GM12878 (cell line): ENCODE measurements around the gene ARAF. TPM values are rescaled to one million over a fixed set of nuclear protein-coding genes. Genes with fewer than 3 reads are reported as not detected.
"Not testable (repeated sequence)": the region's sequence is repeated elsewhere in the genome, so short reads cannot be mapped to it uniquely, and the experiment has no call there.

Experiments
- ATAC-seq: fragments of 200-7000 bp; cut with Tn5 transposase; 3 replicates; pipeline ENCODE4 v1.9.1; 2020; ENCODE audit warnings: mild to moderate bottlenecking, moderate library complexity
- BruUV-seq: library from RNA; stranded (reverse); fragments of 400-500 nt; replicated peaks from 2 replicates; lab custom pipeline; 2021; lab: Mats Ljungman, UMichigan
- CTCF ChIA-PET: fragments of 300-600 bp; sonication (Branson Sonifier 250); formaldehyde crosslinking; extraction: SDS; loops from one replicate; lab custom pipeline; 2021; ENCODE audit warnings: inconsistent platforms; lab: Yijun Ruan, JAX
- POLR2A ChIA-PET: fragments of 350-600 bp; formaldehyde crosslinking; extraction: SDS; loops from one replicate; lab custom pipeline; 2021; ENCODE audit warnings: inconsistent platforms; lab: Charles Lee
- RAD21 ChIA-PET: fragments of 300-600 bp; sonication (Branson Sonifier 250); formaldehyde crosslinking; loops from one replicate; lab custom pipeline; 2023; ENCODE audit warnings: antibody characterized with exemption; ENCODE audit not compliant: unreplicated experiment; lab: Charles Lee
- SMC1A ChIA-PET: fragments of 300-600 bp; sonication (Branson Sonifier 250); formaldehyde crosslinking; loops from one replicate; lab custom pipeline; 2023; ENCODE audit not compliant: unreplicated experiment, uncharacterized antibody; lab: Charles Lee
- DNase-seq: peaks from one replicate; pipeline ENCODE4 v3.0.0-alpha.2; 2011; ENCODE audit warnings: low read depth, low spot score
- FAIRE-seq: peaks from 3 replicates; lab custom pipeline; 2011; peaks lifted over from hg19 to GRCh38; lab: Jason Lieb, UNC
- H2AFZ ChIP-seq: 2 replicates; pipeline ENCODE4 v1.6.0; 2011; ENCODE audit warnings: low read depth, low read length, control low read depth; ENCODE audit not compliant: control insufficient read depth
- H3K27ac ChIP-seq: 2 replicates; pipeline ENCODE4 v1.5.1; 2011; ENCODE audit warnings: control low read depth; ENCODE audit not compliant: control insufficient read depth, insufficient read depth
- H3K27me3 ChIP-seq, 2 experiments: replicated peaks in 1 of 2; 2 replicates each; pipeline versions ENCODE4 v1.6.0 to v1.6.1; 2011; ENCODE audit warnings: low read length in 1 of 2; ENCODE audit not compliant: control insufficient read depth in 2 of 2, insufficient read depth in 2 of 2
- H3K36me3 ChIP-seq, 2 experiments: 2 replicates each; pipeline ENCODE4 v1.5.1; 2011; ENCODE audit warnings: low read length in 1 of 2; ENCODE audit not compliant: control insufficient read depth in 2 of 2, insufficient read depth in 2 of 2
- H3K4me1 ChIP-seq: 2 replicates; pipeline ENCODE4 v1.6.1; 2011; ENCODE audit warnings: mild to moderate bottlenecking, low read length, moderate library complexity, mixed read lengths; ENCODE audit not compliant: control insufficient read depth, insufficient read depth
- H3K4me2 ChIP-seq: 2 replicates; pipeline ENCODE4 v1.6.0; 2011; ENCODE audit warnings: control low read depth; ENCODE audit not compliant: control insufficient read depth, insufficient read depth
- H3K4me3 ChIP-seq: fragments of 200-600 bp; sonication (generic); 2 replicates; pipeline ENCODE4 v1.5.1; 2016
- H3K79me2 ChIP-seq: 2 replicates; pipeline ENCODE4 v1.6.0; 2011; ENCODE audit warnings: low read length; ENCODE audit not compliant: control insufficient read depth, insufficient read depth
- H3K9ac ChIP-seq: 2 replicates; pipeline ENCODE4 v1.8.0; 2011; ENCODE audit warnings: low read length, control low read depth, mixed read lengths; ENCODE audit not compliant: control insufficient read depth, insufficient read depth
- H3K9me3 ChIP-seq: replicated peaks from 3 replicates; pipeline ENCODE4 v1.5.1; 2011; ENCODE audit warnings: mild to moderate bottlenecking, low read length; ENCODE audit not compliant: control insufficient read depth, insufficient read depth
- H4K20me1 ChIP-seq: 2 replicates; pipeline ENCODE4 v1.6.0; 2011; ENCODE audit not compliant: control insufficient read depth, insufficient read depth
- BHLHE40 ChIP-seq, 2 experiments: fragments of 450-650 bp in 1 of 2; IDR thresholded peaks; 2 replicates each; pipeline ENCODE4 v1.6.1; 2011 to 2017; ENCODE audit warnings: low read depth in 2 of 2, borderline replicate concordance in 1 of 2, improper control_type of control experiment in 1 of 2, low read length in 1 of 2, mild to moderate bottlenecking in 1 of 2
- IKZF1 ChIP-seq: fragments of 450-650 bp; conservative IDR thresholded peaks from 2 replicates; pipeline ENCODE4 v1.6.1; 2017; ENCODE audit warnings: antibody characterized with exemption, mild to moderate bottlenecking
- NR2C1 ChIP-seq: fragments of 450-650 bp; IDR thresholded peaks from 2 replicates; pipeline ENCODE4 v1.6.1; 2017; ENCODE audit warnings: antibody characterized with exemption, mild to moderate bottlenecking, moderate library complexity
- NR2F1 ChIP-seq: fragments of 450-650 bp; conservative IDR thresholded peaks from 2 replicates; pipeline ENCODE4 v1.6.1; 2017; ENCODE audit warnings: mild to moderate bottlenecking
- YY1 ChIP-seq: IDR thresholded peaks from 2 replicates; pipeline ENCODE4 v1.6.1; 2011; ENCODE audit warnings: low read depth, mild to moderate bottlenecking, low read length
- WGBS: methylation state at CpG from one replicate; pipeline ENCODE4 v1.1.6; 2016; ENCODE audit warnings: low lambda C conversion rate; ENCODE audit not compliant: insufficient replicate concordance, insufficient coverage; ENCODE audit errors: missing lambda C conversion rate; 5-methylcytosine and 5-hydroxymethylcytosine counted together
- in situ Hi-C: fragments of 300-500 bp; cut with MboI; formaldehyde crosslinking; loops from 9 replicates; pipeline ENCODE4 v1.14.3; 2018; ENCODE audit warnings: mixed read lengths
- intact Hi-C: fragments of 100-400 bp; cut with micrococcal nuclease; formaldehyde crosslinking; loops from one replicate; pipeline ENCODE4 v1.14.2; 2022; ENCODE audit not compliant: unreplicated experiment
- polyA plus RNA-seq, 11 experiments: library from polyadenylated mRNA; depleted of rRNA in 4 of 11; unstranded in 6 of 11; stranded (reverse) in 5 of 11; fragments of >200 nt; fragmentation: Nextera tagmentation in 4 of 11; fragmentation: Illumina TruSeq in 1 of 11; extraction: Ambion mirVana in 4 of 11; extraction: Trizol in 1 of 11; gene quantifications; 1 replicate in 1 of 11; 2 replicates in 10 of 11; pipeline versions ENCODE4 v1.2.1 to v1.2.3, GENCODE V29; 2011 to 2016; ENCODE audit warnings: inconsistent platforms in 2 of 11, missing spikeins in 2 of 11, low read depth in 1 of 11
- total RNA-seq, 4 experiments: library from RNA; depleted of rRNA in 3 of 4; stranded (reverse); fragments of >200 nt in 3 of 4; fragmentation: Illumina TruSeq in 1 of 4; extraction: Trizol in 1 of 4; gene quantifications; 2 replicates each; pipeline versions ENCODE4 v1.2.1 to v1.2.3, GENCODE V29; 2013 to 2021

ARAF gene
- total and polyA plus RNA-seq, 10 of the 15 experiments (the other 5 are each of a cell fraction or from before 2014, with no cell fraction given), result 5.0 to 79.2 (median 39.1) TPM

GRCh38 chrX:47512383-47512782 lies 48.6 kb upstream of the ARAF start:
- BruUV-seq, H3K4me1 ChIP-seq, H3K9me3 ChIP-seq, H3K79me2 ChIP-seq, intact Hi-C loops, POLR2A ChIA-PET, H3K27me3 ChIP-seq, DNase-seq, H4K20me1 ChIP-seq, H3K4me3 ChIP-seq, in situ Hi-C loops, H3K9ac ChIP-seq, H3K36me3 ChIP-seq, RAD21 ChIA-PET, H3K27ac ChIP-seq, H2AFZ ChIP-seq, FAIRE-seq, H3K4me2 ChIP-seq: not testable (repeated sequence)
- 76% methylated on average over 4 of the region's 6 CpGs for WGBS
- peak; percentile 57 for ATAC-seq
- SMC1A ChIA-PET, result interaction anchor here (1.4 kb wide), 1 partner anchor 15 kb away, joined by 3 read pairs; no protein-coding TSS in a partner anchor
- TF ChIP-seq BHLHE40 (IDR thresholded peaks at IDR 0.05; ENCODE audit: borderline replicate concordance in 1 of 2, low read depth in 2 of 2, low read length in 1 of 2), result 0 out of 4 replicates have a peak, but pooled peaks have one; percentile 11 to 38
- CTCF ChIA-PET, result interaction anchor here (2.3 kb wide), 1 partner anchor 10 kb away, joined by 8 read pairs; no protein-coding TSS in a partner anchor

GRCh38 chrX:47513034-47513965 lies 47.7 kb upstream of the ARAF start:
- H3K27me3 ChIP-seq, BruUV-seq, H3K9me3 ChIP-seq, H4K20me1 ChIP-seq, intact Hi-C loops, FAIRE-seq, DNase-seq, H3K4me1 ChIP-seq, H3K79me2 ChIP-seq, H3K27ac ChIP-seq, RAD21 ChIA-PET, in situ Hi-C loops, H3K36me3 ChIP-seq: not testable (repeated sequence)
- ATAC-seq, result peak; percentile 82
- Histone ChIP-seq H2AFZ (peak overlapping the region; percentile 80), H3K4me2 (peak overlapping the region; percentile 77), H3K4me3 (peak overlapping the region; percentile 38; the same call in 1 of the 2 replicates), H3K9ac (peak overlapping the region; percentile 48)
- ChIA-PET SMC1A (interaction anchor here (1.0 to 1.5 kb wide), 5 partner anchors 8 to 16 kb away, joined by 3 to 10 read pairs (median 3); no protein-coding TSS in a partner anchor), CTCF (interaction anchor here (1.0 to 2.3 kb wide), 2 partner anchors 10 to 16 kb away, joined by 4 to 8 read pairs; no protein-coding TSS in a partner anchor), POLR2A (interaction anchor here (0.6 to 0.9 kb wide), 4 partner anchors 10 to 714 kb away, joined by 3 to 6 read pairs (median 4); no protein-coding TSS in a partner anchor)
- TF ChIP-seq IKZF1, result peak; percentile 28; the same call in 1 of the 2 replicates
- peak; percentile 35; the same call in 1 of the 2 replicates for TF ChIP-seq YY1
- TF ChIP-seq NR2F1, result peak; percentile 71
- TF ChIP-seq NR2C1, result peak; percentile 40; the same call in 1 of the 2 replicates
- 32% methylated on average over 24 of the region's 70 CpGs for WGBS
